Hepatocyte (in vitro differentiated cells): ENCODE results near the gene REG3A.

ENCODE experiments used
- CTCF ChIP-seq: fragments of 200-600 bp; sonication (generic); IDR thresholded peaks from 2 replicates; pipeline ENCODE4 v1.5.1; 2016; ENCODE audit warnings: antibody characterized with exemption, mild to moderate bottlenecking; ENCODE audit not compliant: poor library complexity
- EZH2phosphoT487 ChIP-seq: fragments of 200-600 bp; sonication (generic); IDR thresholded peaks from one replicate; pipeline ENCODE4 v1.6.1; 2018; ENCODE audit warnings: antibody characterized with exemption, mild to moderate bottlenecking, low read depth, moderate library complexity; ENCODE audit not compliant: unreplicated experiment, severe bottlenecking

GRCh38 chr2:79139423-79139822 is 20.1 kb downstream of the REG3A start:
- no peak for TF ChIP-seq CTCF
- TF ChIP-seq EZH2phosphoT487: no peak
